NOMO-1 treated with dmso at 0.1 percent for 144 hours (cell line): Measurements from ENCODE around the gene TACR2.
"Not testable (repeated sequence)": the region's sequence is repeated elsewhere in the genome, so short reads cannot be mapped to it uniquely, and the experiment has no call there.

Source experiments
- DNase-seq: peaks from one replicate; lab custom pipeline; 2025; ENCODE audit not compliant: unreplicated experiment; lab: John Stamatoyannopoulos, UW

The TACR2 gene

DNA sequence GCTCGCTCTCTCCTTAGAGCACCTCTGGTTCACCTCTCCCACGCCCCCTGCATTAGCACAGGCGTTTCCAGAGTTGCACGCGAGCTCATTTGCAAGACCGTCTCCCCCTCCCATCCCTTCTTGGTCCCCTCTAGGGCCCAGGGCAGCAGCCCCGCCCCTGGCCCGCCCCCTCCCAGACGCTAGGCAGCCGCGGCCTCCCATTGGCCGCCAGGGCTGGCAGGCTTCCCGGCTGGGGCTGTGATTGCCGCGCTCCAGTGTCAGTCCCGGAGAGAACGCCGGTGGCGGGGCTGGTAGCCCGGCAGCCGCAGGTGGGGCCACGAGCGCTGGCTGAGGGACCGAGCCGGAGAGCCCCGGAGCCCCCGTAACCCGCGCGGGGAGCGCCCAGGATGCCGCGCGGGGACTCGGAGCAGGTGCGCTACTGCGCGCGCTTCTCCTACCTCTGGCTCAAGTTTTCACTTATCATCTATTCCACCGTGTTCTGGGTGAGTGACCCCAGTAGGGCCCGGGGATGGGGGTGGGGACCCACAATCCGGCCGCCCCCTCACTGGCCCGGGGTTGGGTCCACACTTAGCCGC is 34.6 kb upstream of the TACR2 start, which contains the start of gene TSPAN15:
TSPAN15 (plus strand) TSS at position 257 of the 575 bp plus-strand sequence; CDS start at position 387, 130 bp downstream.
- peak; percentile 66 for DNase-seq

- DNase-seq, result not testable (repeated sequence)
These were observed 33.7 kb upstream of the TACR2 start for GRCh38 chr10:69450395-69450794.

- no peak for DNase-seq
These were observed 33.1 kb upstream of the TACR2 start for GRCh38 chr10:69449841-69450240.

GRCh38 chr10:69446650-69447151 is 30.0 kb upstream of the TACR2 start:
- no peak for DNase-seq

DNA sequence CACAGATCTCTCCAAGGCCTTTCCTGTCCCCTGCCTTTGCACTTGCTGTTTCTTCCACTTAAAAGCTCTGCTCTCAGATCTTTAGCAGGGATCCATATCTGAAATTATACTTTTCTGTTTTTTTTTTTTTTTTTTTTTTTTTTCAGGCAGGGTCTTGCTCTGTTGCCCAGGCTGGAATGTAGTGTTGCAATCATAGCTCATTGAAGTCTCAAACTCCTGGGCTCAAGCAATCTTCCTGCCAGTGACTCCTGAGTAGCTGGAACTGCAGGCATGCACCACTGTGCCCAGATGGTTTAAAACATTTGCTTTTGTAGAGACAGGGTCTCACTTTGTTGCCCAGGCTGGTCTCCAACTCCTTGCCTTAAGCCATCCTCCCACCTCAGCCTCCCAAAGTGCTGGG is 29.5 kb upstream of the TACR2 start:
- DNase-seq, result no peak

GRCh38 chr10:69445041-69445440 is 28.3 kb upstream of the TACR2 start:
- no peak for DNase-seq

DNA sequence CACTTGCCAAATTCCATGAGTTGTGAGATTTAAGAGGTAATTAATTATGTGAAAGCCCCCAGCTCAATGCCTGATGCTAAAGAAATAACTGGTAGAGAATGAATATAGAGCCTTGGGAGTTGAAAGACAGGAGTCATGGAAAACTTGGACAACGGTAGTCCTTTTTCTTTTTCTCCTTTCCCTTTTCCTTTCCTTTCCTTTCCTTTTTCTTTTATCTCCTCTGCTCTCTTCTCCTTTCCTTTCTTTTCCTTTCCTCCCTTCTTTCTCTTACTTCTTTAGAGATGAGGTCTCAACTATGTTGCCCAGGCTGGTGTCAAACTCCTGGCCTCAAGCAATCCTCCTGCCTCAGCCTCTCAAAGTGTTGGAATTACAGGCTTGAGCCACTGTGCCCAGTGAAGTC is 26.6 kb upstream of the TACR2 start:
- no peak for DNase-seq

- peak; percentile 29 for DNase-seq
These were observed 23.2 kb upstream of the TACR2 start for GRCh38 chr10:69439813-69440506.

- DNase-seq, result no peak
These were observed 22.6 kb upstream of the TACR2 start for GRCh38 chr10:69439350-69439739.

- DNase-seq, result no peak
These were observed 22.0 kb upstream of the TACR2 start for GRCh38 chr10:69438536-69439349.

GRCh38 chr10:69437321-69438259 is 20.9 kb upstream of the TACR2 start:
- no peak for DNase-seq

DNA sequence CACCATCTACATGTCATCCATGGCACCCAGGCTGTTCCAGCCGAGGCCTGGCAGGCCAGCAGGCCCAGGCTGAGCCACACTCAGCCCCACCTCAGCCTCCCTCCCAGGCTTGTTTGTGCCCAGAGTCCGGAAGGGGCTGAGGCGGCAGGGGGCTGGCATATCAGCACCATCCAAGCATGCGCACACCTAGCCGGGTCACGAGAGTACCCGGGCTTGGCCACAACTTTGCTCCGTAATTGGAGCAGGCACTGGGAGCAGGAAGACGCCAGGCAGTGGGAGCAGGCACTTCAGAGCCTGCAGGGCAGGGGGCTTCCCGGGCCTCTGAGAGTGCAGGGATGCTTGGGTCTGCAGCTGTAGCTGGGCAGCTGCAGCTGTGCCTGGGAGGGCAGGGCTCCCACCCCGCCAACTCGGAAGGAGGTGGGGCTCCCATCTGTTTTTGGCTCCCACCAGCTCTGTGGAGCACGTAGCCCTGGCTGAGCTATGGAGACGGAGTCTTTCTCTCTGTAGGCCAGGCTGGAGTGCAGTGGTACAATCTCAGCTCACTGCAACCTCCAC is 19.3 kb upstream of the TACR2 start:
- no peak for DNase-seq

GRCh38 chr10:69434926-69435325 is 18.2 kb upstream of the TACR2 start:
- no peak for DNase-seq

DNA sequence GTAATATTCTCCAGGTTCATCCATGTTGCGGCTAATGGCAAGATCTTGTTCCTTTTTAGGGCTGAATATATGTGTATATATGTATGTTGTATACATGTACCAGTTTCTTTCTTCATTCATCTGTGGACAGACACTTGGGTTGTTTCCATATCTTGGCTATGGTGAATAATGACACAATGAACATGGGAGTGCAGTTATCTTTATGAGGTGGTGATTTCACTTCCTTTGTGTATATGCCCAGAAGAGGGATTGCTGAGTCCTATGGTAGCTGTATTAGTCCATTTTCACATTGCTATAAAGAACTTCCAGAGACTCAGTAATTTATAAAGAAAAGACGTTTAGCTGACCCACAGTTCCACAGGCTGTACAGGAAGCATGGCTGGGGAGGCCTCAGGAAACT is 17.5 kb upstream of the TACR2 start:
- DNase-seq, result no peak

- DNase-seq, result no peak
These were observed 11.4 kb upstream of the TACR2 start for GRCh38 chr10:69428165-69428564.

- DNase-seq, result no peak
These were observed 9.6 kb upstream of the TACR2 start for GRCh38 chr10:69426376-69426727.

DNA sequence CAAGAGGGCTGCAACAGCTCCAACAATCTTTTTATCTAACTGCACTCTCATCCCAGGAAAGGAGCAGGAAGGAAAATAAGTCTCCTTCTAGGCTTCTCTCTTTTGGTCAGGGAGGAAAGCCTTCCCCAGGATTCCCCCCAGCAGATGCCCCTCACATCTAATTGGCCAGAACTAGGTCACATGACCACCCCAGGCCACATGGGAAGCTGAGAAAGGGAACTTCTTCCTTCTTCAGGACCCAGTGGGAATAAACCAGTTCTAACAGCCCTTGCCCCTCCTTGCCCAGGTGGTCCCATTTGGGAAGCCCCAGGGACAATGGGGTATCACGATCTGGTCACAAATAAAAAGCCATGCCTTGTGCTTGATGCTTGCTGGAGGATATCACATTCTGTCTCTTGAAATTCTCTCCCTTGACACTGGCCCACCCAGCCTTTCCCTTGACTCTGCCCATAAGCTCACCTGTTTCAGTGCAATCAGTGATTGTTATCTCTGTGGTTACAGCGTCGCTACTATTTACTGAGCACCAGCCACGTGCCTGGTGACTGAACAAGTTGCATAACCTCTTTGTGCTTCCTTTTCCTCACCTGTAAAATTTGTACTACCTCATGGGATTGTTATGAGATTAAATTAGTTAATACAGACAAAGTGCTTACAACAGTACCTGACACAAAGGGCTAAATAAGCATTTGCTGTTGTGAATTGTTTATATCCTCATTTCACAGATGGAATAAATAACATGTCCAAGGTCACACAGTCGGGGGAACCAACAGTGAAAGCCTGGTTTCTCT is 9.0 kb upstream of the TACR2 start:
- no peak for DNase-seq

DNA sequence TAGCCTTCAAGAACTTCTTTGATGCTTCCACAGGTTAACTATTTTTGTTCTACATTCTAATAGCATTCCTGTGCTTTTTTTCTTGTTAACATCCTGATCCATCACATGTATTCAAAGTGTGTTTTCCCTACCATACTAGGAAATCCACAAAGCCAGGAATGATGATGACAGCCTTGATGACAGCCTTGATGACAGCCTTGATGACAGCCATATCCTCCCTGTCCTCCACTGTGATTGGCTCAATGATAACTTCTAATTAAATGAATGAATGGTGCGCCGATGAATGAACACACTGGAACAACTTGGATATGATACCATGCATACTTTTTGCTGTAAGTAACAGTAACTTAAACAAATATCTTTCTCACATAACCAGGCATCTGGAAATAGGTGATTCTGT is 8.3 kb upstream of the TACR2 start:
- DNase-seq, result no peak

DNA sequence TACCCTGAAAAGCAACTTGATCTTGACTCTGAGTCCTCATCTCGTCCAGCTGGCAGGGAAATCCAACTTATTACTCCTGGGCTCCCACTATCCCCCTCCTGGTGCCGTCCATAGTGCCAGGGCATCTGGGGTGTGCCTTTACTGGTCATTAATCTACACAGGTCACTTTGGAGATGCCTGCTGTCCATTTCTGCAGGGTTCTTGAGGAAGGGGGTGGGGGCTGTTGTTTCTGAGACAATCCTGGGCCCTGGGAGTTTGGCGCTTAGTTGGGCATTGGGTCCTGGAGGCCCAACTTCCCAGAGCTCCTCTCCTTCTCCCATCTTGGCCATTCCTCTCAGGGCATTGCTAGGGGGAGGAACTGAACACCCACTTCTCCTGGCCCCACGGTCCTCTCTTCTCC is 6.0 kb upstream of the TACR2 start:
- DNase-seq, result no peak
